Stimulated activated CD4-positive, alpha-beta T cell treated with anti-CD3 and anti-CD28 coated beads, Interleukin-12 subunit alpha, Interleukin-12 subunit beta, amount 100 ng/mL, for 48 hours (primary cell): Measurements from ENCODE around the gene ZMAT3.
A peak's percentile ranks its signal among the peaks of the same experiment; 100 is the strongest.
"Not testable (repeated sequence)": the region's sequence is repeated elsewhere in the genome, so short reads cannot be mapped to it uniquely, and the experiment has no call there.

Experiments
- DNase-seq, 3 donors: peaks; one replicate each; pipeline ENCODE4 v3.0.0-alpha.2; 2020; ENCODE audit warnings: low read depth in 2 of 3, low spot score in 1 of 3

ZMAT3 gene

GRCh38 chr3:179069762-179070390 is 1.7 kb downstream of the ZMAT3 start:
- DNase-seq, result no peak

GRCh38 chr3:179068779-179069530 is 2.7 kb downstream of the ZMAT3 start:
- peak in 2 of 3 donors; percentile 8 to 30 for DNase-seq

- no peak for DNase-seq
These were observed 3.8 kb downstream of the ZMAT3 start for GRCh38 chr3:179067839-179068238.

- DNase-seq, result no peak
These were observed 4.3 kb downstream of the ZMAT3 start for GRCh38 chr3:179067291-179067690.

- DNase-seq, result no peak
These were observed 7.6 kb downstream of the ZMAT3 start for GRCh38 chr3:179063945-179064560.

- no peak for DNase-seq
These were observed 15.3 kb downstream of the ZMAT3 start for GRCh38 chr3:179056326-179056725.

- DNase-seq, result not testable (repeated sequence)
These were observed 17.0 kb downstream of the ZMAT3 start for GRCh38 chr3:179054565-179054964.

GRCh38 chr3:179046497-179047353 is 24.9 kb downstream of the ZMAT3 start:
- no peak for DNase-seq

GRCh38 chr3:179045719-179046402 is 25.7 kb downstream of the ZMAT3 start:
- DNase-seq, result no peak

- not testable (repeated sequence) for DNase-seq
These were observed 32.7 kb downstream of the ZMAT3 start for GRCh38 chr3:179038899-179039251.

GRCh38 chr3:179038216-179038898 is 33.3 kb downstream of the ZMAT3 start:
- DNase-seq, result no peak

- DNase-seq, result peak; percentile 50 to 61 (median 59)
These were observed 34.3 kb downstream of the ZMAT3 start for GRCh38 chr3:179037351-179037750.

GRCh38 chr3:179036626-179037300 is 34.8 kb downstream of the ZMAT3 start:
- DNase-seq, result no peak

- no peak for DNase-seq
These were observed 35.4 kb downstream of the ZMAT3 start for GRCh38 chr3:179036226-179036625.

- no peak for DNase-seq
These were observed 36.4 kb downstream of the ZMAT3 start for GRCh38 chr3:179035232-179035631.

- DNase-seq, result not testable (repeated sequence)
These were observed 38.3 kb downstream of the ZMAT3 start for GRCh38 chr3:179033304-179033657.

- DNase-seq, result not testable (repeated sequence)
These were observed 38.9 kb downstream of the ZMAT3 start for GRCh38 chr3:179032454-179033303.

GRCh38 chr3:179029096-179029495 is 42.5 kb downstream of the ZMAT3 start:
- DNase-seq, result no peak

GRCh38 chr3:179028408-179028807 is 43.2 kb downstream of the ZMAT3 start:
- no peak for DNase-seq
